H9 (cell line): ENCODE results near the gene NRXN2. TPM values are rescaled to one million over a fixed set of nuclear protein-coding genes. Genes with fewer than 3 reads are reported as not detected.

Experiments
- DNase-seq: peaks from one replicate; pipeline ENCODE4 v3.0.0-alpha.2; 2017
- H2AFZ ChIP-seq: one replicate; pipeline ENCODE4 v1.6.1; 2013; ENCODE audit warnings: mild to moderate bottlenecking, low read length, control low read depth, moderate library complexity
- H2AK5ac ChIP-seq: 2 replicates; pipeline ENCODE4 v1.6.1; 2013; ENCODE audit warnings: low read length, control low read depth, mixed read lengths; ENCODE audit not compliant: insufficient read length
- H2BK120ac ChIP-seq: one replicate; pipeline ENCODE4 v1.6.1; 2013; ENCODE audit warnings: low read depth, mild to moderate bottlenecking, low read length, control low read depth, inconsistent platforms; ENCODE audit not compliant: poor library complexity, severe bottlenecking
- H2BK12ac ChIP-seq: 2 replicates; pipeline ENCODE4 v1.6.1; 2013; ENCODE audit warnings: low read length, control low read depth, mixed read lengths, low read depth; ENCODE audit not compliant: insufficient read length
- H2BK15ac ChIP-seq: 2 replicates; pipeline ENCODE4 v1.6.1; 2013; ENCODE audit warnings: low read depth, low read length, control low read depth
- H2BK20ac ChIP-seq: one replicate; pipeline ENCODE4 v1.6.1; 2013; ENCODE audit warnings: low read depth, mild to moderate bottlenecking, low read length, control low read depth, inconsistent platforms; ENCODE audit not compliant: poor library complexity, severe bottlenecking
- H2BK5ac ChIP-seq: 2 replicates; pipeline ENCODE4 v1.6.1; 2013; ENCODE audit warnings: low read length, control low read depth, mixed read lengths; ENCODE audit not compliant: insufficient read length
- H3K14ac ChIP-seq: 2 replicates; pipeline ENCODE4 v1.6.1; 2013; ENCODE audit warnings: low read length, control low read depth; ENCODE audit not compliant: insufficient read depth
- H3K18ac ChIP-seq: 2 replicates; pipeline ENCODE4 v1.6.1; 2013; ENCODE audit warnings: low read depth, mild to moderate bottlenecking, mixed read lengths, low read length, control low read depth; ENCODE audit not compliant: insufficient read length
- H3K23ac ChIP-seq: 2 replicates; pipeline ENCODE4 v1.6.1; 2013; ENCODE audit warnings: low read length, control low read depth, mixed read lengths, low read depth; ENCODE audit not compliant: insufficient read length
- H3K23me2 ChIP-seq: 2 replicates; pipeline ENCODE4 v1.6.1; 2013; ENCODE audit warnings: low read depth, mild to moderate bottlenecking, mixed read lengths, low read length, control low read depth; ENCODE audit not compliant: insufficient read length, poor library complexity, severe bottlenecking
- H3K27ac ChIP-seq: 2 replicates; pipeline ENCODE4 v1.5.1; 2013; ENCODE audit warnings: low read length, control low read depth, mixed read lengths, low read depth; ENCODE audit not compliant: insufficient read length
- H3K27me3 ChIP-seq: 2 replicates; pipeline ENCODE4 v1.6.1; 2013; ENCODE audit warnings: low read length, control low read depth, inconsistent platforms; ENCODE audit not compliant: insufficient read depth
- H3K4ac ChIP-seq: 2 replicates; pipeline ENCODE4 v1.6.1; 2013; ENCODE audit warnings: low read depth, mild to moderate bottlenecking, control low read depth, inconsistent platforms, low read length, moderate library complexity
- H3K4me1 ChIP-seq: 2 replicates; pipeline ENCODE4 v1.6.1; 2013; ENCODE audit warnings: low read length, control low read depth, inconsistent platforms; ENCODE audit not compliant: insufficient read depth
- H3K4me2 ChIP-seq: 2 replicates; pipeline ENCODE4 v1.6.1; 2013; ENCODE audit warnings: low read length, control low read depth, mixed read lengths; ENCODE audit not compliant: insufficient read length, insufficient read depth
- H3K56ac ChIP-seq: 2 replicates; pipeline ENCODE4 v1.6.1; 2013; ENCODE audit warnings: low read depth, mild to moderate bottlenecking, mixed read lengths, low read length, control low read depth; ENCODE audit not compliant: insufficient read length
- H3K79me1 ChIP-seq: 2 replicates; pipeline ENCODE4 v1.6.1; 2013; ENCODE audit warnings: low read depth, mild to moderate bottlenecking, moderate library complexity, low read length, control low read depth, inconsistent platforms; ENCODE audit not compliant: insufficient read depth, poor library complexity, severe bottlenecking
- H3K79me2 ChIP-seq: 2 replicates; pipeline ENCODE4 v1.6.1; 2013; ENCODE audit warnings: low read length, control low read depth, inconsistent platforms; ENCODE audit not compliant: insufficient read depth
- H3K9ac ChIP-seq: 2 replicates; pipeline ENCODE4 v1.6.1; 2013; ENCODE audit warnings: low read length, control low read depth, mixed read lengths; ENCODE audit not compliant: insufficient read length; ENCODE audit errors: extremely low read depth
- H3K9me3 ChIP-seq: one replicate; pipeline ENCODE4 v1.6.1; 2013; ENCODE audit warnings: low read depth, low read length, inconsistent platforms; ENCODE audit not compliant: control insufficient read depth
- H3T11ph ChIP-seq: one replicate; pipeline ENCODE4 v1.6.1; 2013; ENCODE audit warnings: mild to moderate bottlenecking, low read length, control low read depth, inconsistent platforms
- H4K20me1 ChIP-seq: one replicate; pipeline ENCODE4 v1.6.1; 2013; ENCODE audit not compliant: control insufficient read depth, insufficient read length, insufficient read depth
- H4K5ac ChIP-seq: 2 replicates; pipeline ENCODE4 v1.6.1; 2013; ENCODE audit warnings: low read depth, mild to moderate bottlenecking, mixed read lengths, low read length, control low read depth; ENCODE audit not compliant: insufficient read length
- H4K8ac ChIP-seq: replicated peaks from 2 replicates; pipeline ENCODE4 v1.6.1; 2013; ENCODE audit warnings: low read length, control low read depth, mixed read lengths, low read depth; ENCODE audit not compliant: insufficient read length
- H4K91ac ChIP-seq: 2 replicates; pipeline ENCODE4 v1.6.1; 2013; ENCODE audit warnings: low read depth, mild to moderate bottlenecking, moderate library complexity, mixed read lengths, low read length, control low read depth; ENCODE audit not compliant: insufficient read length
- H3K27ac Mint-ChIP-seq, 3 experiments: 2 replicates in 2 of 3; 3 replicates in 1 of 3; pipeline ENCODE4 v1.8.0; 2020 to 2021; ENCODE audit warnings: mixed read lengths in 3 of 3, mild to moderate bottlenecking in 1 of 3, moderate library complexity in 1 of 3
- H3K27me3 Mint-ChIP-seq: 2 replicates; pipeline ENCODE4 v1.8.0; 2021; ENCODE audit warnings: low read depth, mild to moderate bottlenecking, moderate library complexity, mixed read lengths
- H3K36me3 Mint-ChIP-seq, 3 experiments: 2 replicates in 2 of 3; 3 replicates in 1 of 3; pipeline ENCODE4 v1.8.0; 2020 to 2021; ENCODE audit warnings: low read depth in 3 of 3, mixed read lengths in 3 of 3; ENCODE audit not compliant: insufficient read depth in 1 of 3
- H3K4me1 Mint-ChIP-seq, 2 experiments: 2 replicates each; pipeline ENCODE4 v1.8.0; 2020; ENCODE audit warnings: mixed read lengths in 2 of 2
- H3K4me3 Mint-ChIP-seq, 2 experiments: 2 replicates in 1 of 2; 3 replicates in 1 of 2; pipeline ENCODE4 v1.8.0; 2020 to 2021; ENCODE audit warnings: mild to moderate bottlenecking in 2 of 2, mixed read lengths in 2 of 2, moderate library complexity in 1 of 2
- H3K9me3 Mint-ChIP-seq, 2 experiments: 2 replicates in 1 of 2; 3 replicates in 1 of 2; pipeline ENCODE4 v1.8.0; 2020; ENCODE audit warnings: mild to moderate bottlenecking in 2 of 2, mixed read lengths in 2 of 2, moderate library complexity in 1 of 2
- WGBS: extraction: QIAGEN DNeasy Blood & Tissue Kit; methylation state at CpG from one replicate; pipeline ENCODE4 v1.1.7; 2013; ENCODE audit warnings: missing lambda C conversion rate, low lambda C conversion rate, mixed read lengths; ENCODE audit not compliant: insufficient read length; ENCODE audit errors: extremely low coverage; 5-methylcytosine and 5-hydroxymethylcytosine counted together
- total RNA-seq: library from RNA; stranded (reverse); gene quantifications from 2 replicates; pipeline ENCODE4 v1.2.1, GENCODE V29; 2021
- TF ChIP-seq, protein P1 (sequence below): fragments of 200-600 bp; sonication (generic); conservative IDR thresholded peaks from 3 replicates; pipeline ENCODE4 v1.8.0; 2021; ENCODE audit warnings: antibody characterized with exemption, mild to moderate bottlenecking

Gene NRXN2
- total RNA-seq, 1 experiment from 2014 or later: 3.9 TPM

DNA sequence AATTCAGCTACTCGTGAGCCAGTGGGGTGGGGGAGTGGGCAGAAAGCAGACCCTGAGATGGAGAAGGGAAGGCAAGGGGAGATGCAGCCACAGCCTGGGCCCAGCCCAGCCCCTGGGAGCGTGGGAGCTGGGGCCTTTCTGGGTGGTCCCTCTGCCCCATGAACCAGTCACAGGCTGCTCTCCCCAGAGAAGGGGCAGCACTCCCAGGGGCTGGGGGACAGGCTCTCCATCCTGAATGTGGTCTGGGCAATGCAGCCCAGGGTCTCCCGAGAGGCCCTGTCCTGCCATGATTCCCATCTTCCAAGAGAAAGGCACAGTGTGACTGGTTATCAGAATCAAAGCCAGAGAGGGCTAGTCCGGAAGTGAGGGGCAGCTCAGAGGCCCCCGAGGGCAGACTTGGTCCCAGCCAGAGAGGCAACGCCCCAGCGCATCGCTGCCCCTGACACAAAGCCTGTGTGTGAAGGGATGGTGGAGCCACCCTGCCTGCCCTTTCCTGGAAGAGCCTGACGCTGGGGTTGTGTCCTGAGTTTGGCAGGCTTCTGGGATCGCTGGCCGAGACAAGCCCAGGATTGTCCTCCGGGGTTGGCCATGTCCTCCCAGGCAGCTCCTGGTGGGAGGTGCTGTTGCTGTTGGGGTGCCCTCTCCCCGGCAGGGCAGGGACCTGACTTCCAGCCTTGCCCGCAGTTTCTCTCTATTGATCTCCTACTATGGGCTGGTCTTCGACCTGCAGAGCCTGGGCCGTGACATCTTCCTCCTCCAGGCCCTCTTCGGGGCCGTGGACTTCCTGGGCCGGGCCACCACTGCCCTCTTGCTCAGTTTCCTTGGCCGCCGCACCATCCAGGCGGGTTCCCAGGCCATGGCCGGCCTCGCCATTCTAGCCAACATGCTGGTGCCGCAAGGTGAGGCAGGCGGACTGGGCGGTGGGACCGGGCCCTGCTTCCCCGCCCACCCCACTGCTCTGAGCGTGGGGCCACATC is 155.8 kb downstream of the NRXN2 start:
- peak overlapping the region; percentile 24 for H3K9ac ChIP-seq
- H2BK120ac ChIP-seq: no peak overlapping the region
- Mint-ChIP-seq H3K36me3 (no peaks in the 10 kb centered on the region; a peak in 1 of 7 replicates), H3K9me3 (no peaks in the 10 kb centered on the region), H3K27ac (peak overlapping the region; percentile 96 to 99 (median 98)), H3K4me3 (peak overlapping the region; percentile 48 to 66), H3K4me1 (peaks cover 27 to 33% of the 10 kb centered on the region in 2 experiments), H3K27me3 (peaks cover 6% of the 10 kb centered on the region)
- peak overlapping the region; percentile 64 for H3K18ac ChIP-seq
- H3K56ac ChIP-seq: no peak overlapping the region
- H3K14ac ChIP-seq: peak overlapping the region; percentile 80
- no peak overlapping the region for H2BK12ac ChIP-seq
- H3K27ac ChIP-seq: peak overlapping the region; percentile 12
- H3K9me3 ChIP-seq: no peaks in the 10 kb centered on the region
- no peak overlapping the region for H4K8ac ChIP-seq
- no peaks in the 10 kb centered on the region for H4K20me1 ChIP-seq
- peak overlapping the region; percentile 58 for H3K4me2 ChIP-seq
- H2AFZ ChIP-seq: no peak overlapping the region
- peaks cover 5% of the 10 kb centered on the region for H3K23me2 ChIP-seq
- no CpG with 5 or more reads among the region's 30 CpGs for WGBS
- no peaks in the 10 kb centered on the region; the same call in 1 of the 2 replicates for H3K4me1 ChIP-seq
- TF ChIP-seq, protein P1, sequence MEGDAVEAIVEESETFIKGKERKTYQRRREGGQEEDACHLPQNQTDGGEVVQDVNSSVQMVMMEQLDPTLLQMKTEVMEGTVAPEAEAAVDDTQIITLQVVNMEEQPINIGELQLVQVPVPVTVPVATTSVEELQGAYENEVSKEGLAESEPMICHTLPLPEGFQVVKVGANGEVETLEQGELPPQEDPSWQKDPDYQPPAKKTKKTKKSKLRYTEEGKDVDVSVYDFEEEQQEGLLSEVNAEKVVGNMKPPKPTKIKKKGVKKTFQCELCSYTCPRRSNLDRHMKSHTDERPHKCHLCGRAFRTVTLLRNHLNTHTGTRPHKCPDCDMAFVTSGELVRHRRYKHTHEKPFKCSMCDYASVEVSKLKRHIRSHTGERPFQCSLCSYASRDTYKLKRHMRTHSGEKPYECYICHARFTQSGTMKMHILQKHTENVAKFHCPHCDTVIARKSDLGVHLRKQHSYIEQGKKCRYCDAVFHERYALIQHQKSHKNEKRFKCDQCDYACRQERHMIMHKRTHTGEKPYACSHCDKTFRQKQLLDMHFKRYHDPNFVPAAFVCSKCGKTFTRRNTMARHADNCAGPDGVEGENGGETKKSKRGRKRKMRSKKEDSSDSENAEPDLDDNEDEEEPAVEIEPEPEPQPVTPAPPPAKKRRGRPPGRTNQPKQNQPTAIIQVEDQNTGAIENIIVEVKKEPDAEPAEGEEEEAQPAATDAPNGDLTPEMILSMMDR: no peak
- no peak overlapping the region for H2AK5ac ChIP-seq
- DNase-seq: no peak
- no peak overlapping the region for H2BK15ac ChIP-seq
- H3K79me1 ChIP-seq: no peaks in the 10 kb centered on the region
- no peak overlapping the region for H3T11ph ChIP-seq
- H3K27me3 ChIP-seq: no peaks in the 10 kb centered on the region
- peak overlapping the region; percentile 21 for H4K91ac ChIP-seq
- H3K4ac ChIP-seq: peak overlapping the region; percentile 10; the same call in 1 of the 2 replicates
- H2BK20ac ChIP-seq: no peak overlapping the region
- peak overlapping the region; percentile 13 for H4K5ac ChIP-seq
- no peak overlapping the region for H2BK5ac ChIP-seq
- H3K23ac ChIP-seq: no peak overlapping the region
- H3K79me2 ChIP-seq: no peaks in the 10 kb centered on the region
